Esophagus squamous epithelium (tissue), 4 donors: ENCODE measurements around the gene B4GALNT4.

Source experiments
- CTCF ChIP-seq, 6 experiments: fragments of 450-650 bp in 4 of 6; fragments of 200-600 bp in 2 of 6; sonication (generic) in 2 of 6; IDR thresholded peaks; one replicate each; pipeline ENCODE4 v1.5.1; 2016 to 2019; ENCODE audit warnings: antibody characterized with exemption in 6 of 6, mild to moderate bottlenecking in 4 of 6, moderate library complexity in 4 of 6
- POLR2A ChIP-seq, 4 donors: fragments of 450-650 bp; IDR thresholded peaks; one replicate each; pipeline ENCODE4 v1.6.1; 2017; ENCODE audit warnings: antibody characterized with exemption in 4 of 4, mild to moderate bottlenecking in 4 of 4, moderate library complexity in 3 of 4

GRCh38 chr11:367956-368413 lies 1.3 kb upstream of the B4GALNT4 start:
- TF ChIP-seq CTCF (IDR thresholded peaks at IDR 0.05) (no peak), POLR2A (IDR thresholded peaks at IDR 0.05) (no peak)
